ENCODE data around the gene RNF130. TPM values are rescaled to one million over a fixed set of nuclear protein-coding genes. Genes with fewer than 3 reads are reported as not detected.

The RNF130 gene, protein sequence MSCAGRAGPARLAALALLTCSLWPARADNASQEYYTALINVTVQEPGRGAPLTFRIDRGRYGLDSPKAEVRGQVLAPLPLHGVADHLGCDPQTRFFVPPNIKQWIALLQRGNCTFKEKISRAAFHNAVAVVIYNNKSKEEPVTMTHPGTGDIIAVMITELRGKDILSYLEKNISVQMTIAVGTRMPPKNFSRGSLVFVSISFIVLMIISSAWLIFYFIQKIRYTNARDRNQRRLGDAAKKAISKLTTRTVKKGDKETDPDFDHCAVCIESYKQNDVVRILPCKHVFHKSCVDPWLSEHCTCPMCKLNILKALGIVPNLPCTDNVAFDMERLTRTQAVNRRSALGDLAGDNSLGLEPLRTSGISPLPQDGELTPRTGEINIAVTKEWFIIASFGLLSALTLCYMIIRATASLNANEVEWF
- 16.4 and 54.6 TPM in 2 replicates for total RNA-seq

DNA sequence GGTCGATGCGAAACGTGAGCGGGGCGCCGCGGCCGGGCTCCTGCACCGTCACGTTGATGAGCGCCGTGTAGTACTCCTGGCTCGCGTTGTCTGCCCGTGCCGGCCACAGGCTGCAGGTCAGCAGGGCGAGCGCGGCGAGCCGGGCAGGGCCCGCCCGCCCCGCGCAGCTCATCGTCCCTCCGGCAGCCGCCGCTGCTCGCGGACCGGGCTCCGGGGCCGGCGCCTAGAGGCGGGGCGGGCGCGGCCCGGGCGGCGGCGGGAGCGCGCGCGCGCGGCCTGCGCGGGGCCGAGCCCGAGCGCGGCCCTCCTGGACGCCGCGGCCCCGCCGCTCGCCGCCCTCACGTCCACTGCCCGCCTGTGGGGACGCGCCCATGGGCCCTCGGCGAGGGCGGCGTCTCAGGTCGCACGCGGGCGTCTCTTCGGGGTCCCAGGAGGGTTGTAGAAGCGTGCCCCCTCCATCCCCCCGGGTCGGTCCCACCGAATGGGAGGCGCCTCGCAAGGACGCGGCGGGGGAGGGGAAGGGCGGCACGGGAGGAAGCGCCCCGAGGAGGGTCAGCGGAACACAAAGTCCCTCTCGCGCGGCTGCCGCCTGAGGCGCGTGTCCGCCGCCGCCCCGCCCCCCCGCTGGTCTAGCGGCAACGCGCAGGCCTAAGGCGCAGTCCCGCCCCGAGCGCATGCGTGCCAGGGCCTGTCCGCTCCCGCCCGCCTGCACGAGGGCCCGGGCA lies at the start of gene RNF130:
TSS of gene RNF130 (minus strand) at position 229 of the 725 bp plus-strand sequence. CDS start at position 172, 57 bp downstream.

GRCh38 chr5:179907556-179908324 lies 163.8 kb downstream of the RNF130 start, which contains the start of gene TBC1D9B:
Gene TBC1D9B, minus strand, starts transcription at chr5:179907897. Its CDS starts 76 bp downstream, at chr5:179907821.

Other genes with a start within 250 kb of the RNF130 start
- gene MRNIP, start 212.9 kb downstream of the RNF130 start, total RNA-seq: 3.9 and 13.8 TPM in 2 replicates
- gene TBC1D9B, start 163.9 kb downstream of the RNF130 start, total RNA-seq: 43.9 and 87.7 TPM in 2 replicates
- gene RASGEF1C, start 137.5 kb upstream of the RNF130 start, total RNA-seq: not detected in 2 replicates
- gene MAPK9, start 220.3 kb upstream of the RNF130 start, total RNA-seq: 13.6 and 30.1 TPM in 2 replicates